Activated CD4-positive, alpha-beta T cell treated with anti-CD3 and anti-CD28 coated beads, Interleukin-2, amount 10 ng/mL, durations not matched to agents 7 days and 5 days (primary cell): ENCODE results near the gene PCDHGA1. TPM values are rescaled to one million over a fixed set of nuclear protein-coding genes. Genes with fewer than 3 reads are reported as not detected.

Experiments used
- CTCF ChIA-PET: fragments of 350-600 bp; sonication (Branson Sonifier 250); formaldehyde crosslinking; loops from one replicate; lab custom pipeline; 2021; ENCODE audit warnings: antibody characterized with exemption; lab: Charles Lee
- POLR2A ChIA-PET: fragments of 350-600 bp; sonication (Branson Sonifier 250); formaldehyde crosslinking; loops from one replicate; lab custom pipeline; 2021; ENCODE audit warnings: antibody characterized with exemption; lab: Charles Lee
- DNase-seq: peaks from one replicate; pipeline ENCODE4 v3.0.0-alpha.2; 2020
- H3K27ac Mint-ChIP-seq: one replicate; pipeline ENCODE4 v1.8.0; 2021; ENCODE audit warnings: mild to moderate bottlenecking, moderate library complexity, mixed read lengths
- H3K27me3 Mint-ChIP-seq: one replicate; pipeline ENCODE4 v1.8.0; 2021; ENCODE audit warnings: mixed read lengths
- H3K36me3 Mint-ChIP-seq: one replicate; pipeline ENCODE4 v1.8.0; 2021; ENCODE audit warnings: low read depth, mixed read lengths
- H3K4me1 Mint-ChIP-seq: one replicate; pipeline ENCODE4 v1.8.0; 2021; ENCODE audit warnings: mixed read lengths
- H3K4me3 Mint-ChIP-seq: one replicate; pipeline ENCODE4 v1.8.0; 2021; ENCODE audit warnings: mild to moderate bottlenecking, moderate library complexity, mixed read lengths
- H3K9me3 Mint-ChIP-seq: one replicate; pipeline ENCODE4 v1.8.0; 2021; ENCODE audit warnings: mixed read lengths
- total RNA-seq, 2 experiments: library from RNA; stranded (reverse); gene quantifications; one replicate each; pipeline ENCODE4 v1.2.3, GENCODE V29; 2021

PCDHGA1 gene
- total RNA-seq, 2 experiments from 2014 or later, result 0.04 to 0.05 TPM

DNA sequence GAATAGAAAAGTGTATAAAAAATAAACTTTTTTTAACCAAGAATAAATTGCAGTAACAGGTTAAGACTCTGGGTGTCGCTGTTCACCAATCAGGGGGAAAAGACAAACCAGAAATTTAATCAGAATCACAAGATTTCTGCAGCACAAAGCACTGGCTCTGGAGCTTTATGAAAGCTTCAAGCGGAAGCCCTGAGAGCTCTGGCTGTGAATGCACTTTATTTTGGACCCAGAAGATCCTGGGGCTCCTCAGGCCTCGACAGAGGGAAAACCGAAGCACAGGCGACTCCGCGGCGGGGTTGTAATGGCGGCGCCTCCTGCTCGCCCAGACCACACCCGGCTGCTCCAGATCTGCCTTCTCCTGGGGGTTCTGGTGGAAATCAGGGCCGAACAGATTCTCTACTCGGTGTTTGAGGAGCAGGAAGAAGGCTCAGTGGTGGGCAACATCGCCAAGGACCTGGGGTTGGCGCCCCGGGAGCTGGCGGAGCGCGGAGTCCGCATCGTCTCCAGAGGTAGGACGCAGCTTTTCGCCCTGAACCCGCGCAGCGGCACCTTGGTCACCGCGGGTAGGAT is 24.7 kb downstream of the PCDHGA1 start, which contains the start of gene PCDHGA4:
Gene PCDHGA4 (plus strand): TSS at position 122 of the 570 bp plus-strand sequence. CDS start 87 bp downstream, at position 209.
- CTCF ChIA-PET, result interaction anchor here (1.0 to 2.4 kb wide), 5 partner anchors 9 to 152 kb away, joined by 3 to 7 read pairs (median 3); partner anchors contain the start of genes PCDHGA3, PCDHGA5 and PCDHGB7
- POLR2A ChIA-PET, result no interaction called here
- no peak within 1 kb of the TSS for H3K4me3 Mint-ChIP-seq

DNA sequence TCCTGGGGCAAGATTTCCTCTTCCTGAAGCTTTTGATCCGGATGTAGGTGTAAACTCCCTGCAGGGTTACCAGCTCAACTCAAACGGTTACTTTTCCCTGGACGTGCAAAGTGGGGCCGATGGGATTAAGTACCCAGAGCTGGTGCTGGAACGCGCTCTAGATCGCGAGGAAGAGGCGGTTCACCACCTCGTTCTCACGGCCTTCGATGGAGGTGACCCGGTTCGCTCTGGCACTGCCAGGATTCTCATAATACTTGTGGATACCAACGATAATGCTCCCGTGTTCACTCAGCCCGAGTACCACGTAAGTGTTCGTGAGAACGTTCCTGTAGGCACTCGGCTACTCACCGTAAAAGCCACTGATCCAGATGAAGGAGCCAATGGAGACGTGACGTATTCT is 25.3 kb downstream of the PCDHGA1 start:
- H3K9me3 Mint-ChIP-seq, result peaks cover 28% of the 10 kb centered on the region
- H3K4me3 Mint-ChIP-seq, result no peak overlapping the region
- POLR2A ChIA-PET, result no interaction called here
- peaks cover 2% of the 10 kb centered on the region for H3K4me1 Mint-ChIP-seq
- DNase-seq, result no peak
- no peak overlapping the region for H3K27ac Mint-ChIP-seq
- H3K36me3 Mint-ChIP-seq, result peaks cover 3% of the 10 kb centered on the region
- H3K27me3 Mint-ChIP-seq, result peaks cover 34% of the 10 kb centered on the region
- CTCF ChIA-PET, result interaction anchor here (0.6 to 2.4 kb wide), 7 partner anchors 8 to 151 kb away, joined by 3 to 7 read pairs (median 3); partner anchors contain the start of genes PCDHGA3, PCDHGA5 and PCDHGB7

More for the DNA sequence above, 24.7 kb downstream of the PCDHGA1 start, which contains the start of gene PCDHGA4:
- Mint-ChIP-seq H3K4me1 (peaks cover 2% of the 10 kb centered on the region), H3K36me3 (peaks cover 3% of the 10 kb centered on the region), H3K27me3 (peaks cover 33% of the 10 kb centered on the region), H3K9me3 (peaks cover 28% of the 10 kb centered on the region), H3K27ac (no peak within 1 kb of the TSS)
- no peak for DNase-seq

DNA sequence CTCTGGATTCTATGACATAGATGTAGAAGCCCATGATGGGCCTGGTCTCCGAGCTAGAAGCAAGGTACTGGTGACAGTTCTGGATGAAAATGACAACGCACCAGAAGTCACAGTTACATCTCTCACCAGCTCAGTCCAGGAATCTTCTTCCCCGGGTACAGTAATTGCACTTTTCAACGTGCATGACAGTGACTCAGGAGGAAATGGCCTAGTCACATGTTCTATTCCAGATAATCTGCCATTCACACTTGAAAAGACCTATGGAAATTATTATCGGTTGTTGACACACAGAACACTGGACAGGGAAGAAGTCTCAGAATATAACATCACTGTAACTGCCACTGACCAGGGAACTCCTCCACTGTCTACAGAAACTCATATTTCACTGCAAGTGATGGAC is 25.8 kb downstream of the PCDHGA1 start:
- Mint-ChIP-seq H3K4me3 (no peak overlapping the region), H3K4me1 (peaks cover 2% of the 10 kb centered on the region), H3K27me3 (peaks cover 34% of the 10 kb centered on the region), H3K27ac (no peak overlapping the region), H3K36me3 (peaks cover 3% of the 10 kb centered on the region), H3K9me3 (peaks cover 28% of the 10 kb centered on the region)
- POLR2A ChIA-PET, result no interaction called here
- DNase-seq, result no peak
- CTCF ChIA-PET, result interaction anchor here (0.6 to 2.4 kb wide), 5 partner anchors 8 to 143 kb away, joined by 3 to 7 read pairs (median 3); partner anchors contain the start of genes PCDHGA3, PCDHGA5 and PCDHGB7

DNA sequence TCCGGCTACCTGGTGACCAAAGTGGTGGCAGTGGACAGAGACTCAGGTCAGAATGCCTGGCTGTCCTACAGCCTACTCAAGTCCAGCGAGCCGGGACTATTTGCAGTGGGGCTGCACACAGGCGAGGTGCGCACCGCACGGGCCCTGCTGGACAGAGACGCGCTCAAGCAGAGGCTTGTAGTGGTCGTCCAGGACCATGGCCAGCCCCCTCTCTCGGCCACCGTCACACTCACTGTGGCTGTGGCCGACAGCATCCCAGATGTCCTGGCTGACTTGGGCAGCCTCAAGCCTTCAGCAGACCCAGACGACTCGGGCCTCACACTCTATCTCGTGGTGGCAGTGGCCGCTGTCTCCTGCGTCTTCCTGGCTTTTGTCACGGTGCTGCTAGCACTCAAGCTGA is 26.6 kb downstream of the PCDHGA1 start:
- peaks cover 31% of the 10 kb centered on the region for H3K9me3 Mint-ChIP-seq
- ChIA-PET CTCF (interaction anchor here (2.4 kb wide), 1 partner anchor 13 kb away, joined by 7 read pairs; the partner anchor contains the start of gene PCDHGA3), POLR2A (no interaction called here)
- H3K4me3 Mint-ChIP-seq, result no peak overlapping the region
- DNase-seq, result no peak
- no peak overlapping the region for H3K27ac Mint-ChIP-seq
- H3K27me3 Mint-ChIP-seq, result peaks cover 38% of the 10 kb centered on the region
- H3K36me3 Mint-ChIP-seq, result peaks cover 3% of the 10 kb centered on the region
- peaks cover 2% of the 10 kb centered on the region for H3K4me1 Mint-ChIP-seq

DNA sequence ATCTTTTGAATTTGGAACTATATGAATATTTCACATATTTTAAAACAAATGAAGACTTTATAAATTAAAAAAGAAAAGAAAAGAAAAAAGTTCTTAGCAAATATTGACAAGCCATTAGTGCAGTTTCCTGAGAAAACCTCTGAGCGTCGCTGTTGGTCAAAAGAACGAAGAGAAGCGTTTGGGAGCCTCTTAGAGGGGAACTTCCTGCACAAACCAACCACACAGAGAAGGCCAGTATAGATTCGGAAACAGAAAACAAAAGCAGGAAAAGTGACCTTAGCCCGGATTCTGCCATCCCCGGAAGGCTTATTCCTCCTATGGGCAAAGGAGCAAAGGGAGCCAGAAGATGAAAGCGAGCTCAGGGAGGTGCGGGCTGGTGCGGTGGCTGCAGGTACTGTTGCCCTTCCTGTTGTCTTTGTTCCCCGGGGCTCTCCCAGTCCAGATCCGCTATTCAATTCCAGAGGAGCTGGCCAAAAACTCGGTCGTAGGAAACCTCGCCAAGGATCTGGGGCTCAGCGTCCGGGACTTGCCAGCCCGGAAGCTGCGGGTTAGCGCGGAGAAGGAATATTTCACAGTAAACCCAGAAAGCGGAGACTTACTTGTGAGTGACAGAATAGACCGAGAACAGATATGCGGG is 29.6 kb downstream of the PCDHGA1 start, which contains the start of gene PCDHGB2:
Gene PCDHGB2 (plus strand): TSS at position 205 of the 637 bp plus-strand sequence. CDS start 142 bp downstream, at position 347.
- peaks cover 2% of the 10 kb centered on the region for H3K4me1 Mint-ChIP-seq
- ChIA-PET CTCF (interaction anchor here (0.9 to 1.2 kb wide), 3 partner anchors 10 to 40 kb away, joined by 3 read pairs; partner anchors contain the start of genes PCDHGB1 and TAF7), POLR2A (no interaction called here)
- H3K27ac Mint-ChIP-seq, result no peak within 1 kb of the TSS
- peaks cover 2% of the 10 kb centered on the region for H3K36me3 Mint-ChIP-seq
- peaks cover 40% of the 10 kb centered on the region for H3K9me3 Mint-ChIP-seq
- H3K4me3 Mint-ChIP-seq, result peak within 1 kb of the TSS; percentile 56
- no peak for DNase-seq
- peaks cover 51% of the 10 kb centered on the region for H3K27me3 Mint-ChIP-seq

DNA sequence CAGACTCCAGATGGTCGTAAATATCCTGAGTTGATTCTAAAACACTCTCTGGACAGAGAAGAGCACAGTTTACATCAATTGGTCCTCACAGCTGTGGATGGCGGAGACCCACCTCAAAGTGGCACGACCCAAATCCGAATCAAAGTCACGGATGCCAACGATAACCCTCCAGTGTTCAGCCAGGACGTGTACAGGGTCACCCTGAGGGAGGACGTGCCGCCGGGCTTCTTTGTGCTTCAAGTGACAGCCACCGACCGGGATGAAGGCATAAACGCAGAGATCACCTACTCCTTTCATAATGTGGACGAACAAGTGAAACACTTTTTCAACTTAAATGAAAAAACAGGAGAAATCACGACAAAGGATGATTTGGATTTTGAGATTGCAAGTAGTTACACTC is 30.4 kb downstream of the PCDHGA1 start:
- Mint-ChIP-seq H3K27ac (no peak overlapping the region), H3K36me3 (peaks cover 7% of the 10 kb centered on the region), H3K4me1 (peaks cover 2% of the 10 kb centered on the region), H3K9me3 (peaks cover 43% of the 10 kb centered on the region), H3K27me3 (peaks cover 59% of the 10 kb centered on the region), H3K4me3 (no peak overlapping the region)
- DNase-seq, result no peak
- ChIA-PET CTCF (interaction anchor here (1.2 kb wide), 1 partner anchor 30 kb away, joined by 3 read pairs; no protein-coding TSS in a partner anchor), POLR2A (no interaction called here)

DNA sequence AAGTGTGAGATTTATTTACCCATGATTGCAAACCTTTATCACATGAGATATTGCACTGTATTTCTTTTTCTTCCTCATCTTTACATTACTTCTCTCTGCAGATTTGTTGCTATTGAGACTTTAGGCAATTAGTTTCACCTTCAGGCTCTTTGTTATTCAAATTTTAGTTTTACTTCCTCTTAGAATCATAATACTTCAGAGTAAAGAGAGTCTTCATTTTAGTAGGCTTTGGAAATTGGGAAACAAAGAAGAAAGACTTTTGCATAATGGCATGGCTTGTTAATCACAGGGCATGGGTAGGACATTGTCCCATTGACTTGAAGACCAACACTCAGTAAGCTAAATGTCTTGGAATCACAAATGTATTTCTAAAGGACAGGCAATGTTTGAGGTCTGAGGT is 32.4 kb downstream of the PCDHGA1 start:
- DNase-seq, result no peak
- Mint-ChIP-seq H3K4me3 (no peak overlapping the region), H3K9me3 (peaks cover 40% of the 10 kb centered on the region), H3K4me1 (peaks cover 2% of the 10 kb centered on the region), H3K36me3 (peaks cover 7% of the 10 kb centered on the region), H3K27me3 (peaks cover 58% of the 10 kb centered on the region), H3K27ac (no peak overlapping the region)
- POLR2A ChIA-PET, result no interaction called here
- CTCF ChIA-PET, result no interaction called here

DNA sequence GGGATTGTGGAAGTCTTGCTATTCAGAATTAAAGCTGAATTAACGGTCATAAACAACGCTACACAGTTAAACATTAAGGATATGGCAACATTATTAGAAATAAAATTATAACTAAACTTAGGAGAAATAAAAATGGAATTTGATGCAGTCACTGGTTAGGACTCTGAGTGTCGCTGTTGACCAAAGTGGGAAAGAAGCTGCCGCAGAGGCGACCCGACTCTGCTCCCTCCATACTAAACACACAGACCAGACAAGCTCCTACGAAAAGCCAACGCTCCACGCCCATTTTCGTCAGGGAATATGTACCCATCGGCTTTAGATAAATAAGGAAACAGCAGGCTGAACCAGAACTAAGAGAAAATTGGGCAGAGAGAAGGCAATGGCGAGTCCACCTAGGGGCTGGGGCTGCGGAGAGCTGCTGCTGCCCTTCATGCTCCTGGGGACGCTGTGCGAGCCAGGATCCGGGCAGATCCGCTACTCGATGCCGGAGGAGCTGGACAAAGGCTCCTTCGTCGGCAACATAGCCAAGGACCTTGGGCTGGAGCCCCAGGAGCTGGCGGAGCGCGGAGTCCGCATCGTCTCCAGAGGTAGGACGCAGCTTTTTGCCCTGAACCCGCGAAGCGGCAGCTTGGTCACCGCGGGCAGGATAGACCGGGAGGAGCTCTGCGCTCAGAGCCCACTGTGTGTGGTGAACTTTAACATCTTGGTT is 33.8 kb downstream of the PCDHGA1 start, which contains the start of gene PCDHGA5:
Gene PCDHGA5 (plus strand): TSS at position 211 of the 709 bp plus-strand sequence. CDS start 169 bp downstream, at position 380.
- peaks cover 7% of the 10 kb centered on the region for H3K36me3 Mint-ChIP-seq
- peak within 1 kb of the TSS; percentile 50 for H3K27ac Mint-ChIP-seq
- peak within 1 kb of the TSS; percentile 25 for H3K4me3 Mint-ChIP-seq
- CTCF ChIA-PET, result interaction anchor here (0.9 to 1.5 kb wide), 4 partner anchors 9 to 48 kb away, joined by 3 to 6 read pairs (median 6); partner anchors contain the start of genes PCDHGA10 and PCDHGA4
- POLR2A ChIA-PET, result interaction anchor here (0.5 to 0.6 kb wide), 2 partner anchors 47 to 76 kb away, joined by 3 read pairs; no protein-coding TSS in a partner anchor
- H3K27me3 Mint-ChIP-seq, result peaks cover 61% of the 10 kb centered on the region
- peaks cover 40% of the 10 kb centered on the region for H3K9me3 Mint-ChIP-seq
- peaks cover 2% of the 10 kb centered on the region for H3K4me1 Mint-ChIP-seq
- DNase-seq, result no peak

DNA sequence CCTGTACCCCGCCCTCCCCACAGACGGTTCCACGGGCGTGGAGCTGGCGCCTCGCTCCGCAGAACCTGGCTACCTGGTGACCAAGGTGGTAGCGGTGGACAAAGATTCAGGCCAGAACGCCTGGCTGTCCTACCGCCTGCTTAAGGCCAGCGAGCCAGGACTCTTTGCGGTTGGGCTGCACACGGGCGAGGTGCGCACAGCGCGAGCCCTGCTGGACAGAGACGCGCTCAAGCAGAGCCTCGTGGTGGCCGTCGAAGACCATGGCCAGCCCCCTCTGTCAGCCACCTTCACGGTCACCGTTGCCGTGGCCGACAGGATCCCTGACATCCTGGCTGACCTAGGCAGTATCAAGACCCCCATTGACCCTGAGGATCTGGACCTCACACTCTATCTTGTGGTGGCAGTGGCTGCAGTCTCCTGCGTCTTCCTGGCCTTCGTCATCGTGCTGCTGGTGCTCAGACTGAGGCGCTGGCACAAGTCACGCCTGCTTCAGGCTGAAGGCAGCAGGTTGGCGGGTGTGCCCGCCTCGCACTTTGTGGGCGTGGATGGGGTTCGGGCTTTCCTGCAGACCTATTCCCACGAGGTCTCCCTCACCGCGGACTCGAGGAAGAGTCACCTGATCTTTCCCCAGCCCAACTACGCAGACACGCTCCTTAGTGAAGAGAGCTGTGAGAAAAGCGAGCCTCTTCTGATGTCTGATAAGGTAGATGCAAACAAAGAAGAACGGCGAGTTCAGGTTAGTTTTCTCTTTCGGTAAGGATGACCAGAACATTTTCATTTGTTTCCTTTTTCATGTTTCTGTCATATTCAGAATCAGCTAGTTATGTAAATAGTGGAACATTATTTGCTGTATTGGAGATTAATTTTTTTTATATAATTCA is 35.9 kb downstream of the PCDHGA1 start:
- no peak for DNase-seq
- ChIA-PET CTCF (no interaction called here), POLR2A (no interaction called here)
- H3K4me1 Mint-ChIP-seq, result no peaks in the 10 kb centered on the region
- no peak overlapping the region for H3K27ac Mint-ChIP-seq
- H3K4me3 Mint-ChIP-seq, result no peak overlapping the region
- H3K36me3 Mint-ChIP-seq, result peaks cover 7% of the 10 kb centered on the region
- H3K9me3 Mint-ChIP-seq, result peaks cover 37% of the 10 kb centered on the region
- H3K27me3 Mint-ChIP-seq, result peaks cover 67% of the 10 kb centered on the region

DNA sequence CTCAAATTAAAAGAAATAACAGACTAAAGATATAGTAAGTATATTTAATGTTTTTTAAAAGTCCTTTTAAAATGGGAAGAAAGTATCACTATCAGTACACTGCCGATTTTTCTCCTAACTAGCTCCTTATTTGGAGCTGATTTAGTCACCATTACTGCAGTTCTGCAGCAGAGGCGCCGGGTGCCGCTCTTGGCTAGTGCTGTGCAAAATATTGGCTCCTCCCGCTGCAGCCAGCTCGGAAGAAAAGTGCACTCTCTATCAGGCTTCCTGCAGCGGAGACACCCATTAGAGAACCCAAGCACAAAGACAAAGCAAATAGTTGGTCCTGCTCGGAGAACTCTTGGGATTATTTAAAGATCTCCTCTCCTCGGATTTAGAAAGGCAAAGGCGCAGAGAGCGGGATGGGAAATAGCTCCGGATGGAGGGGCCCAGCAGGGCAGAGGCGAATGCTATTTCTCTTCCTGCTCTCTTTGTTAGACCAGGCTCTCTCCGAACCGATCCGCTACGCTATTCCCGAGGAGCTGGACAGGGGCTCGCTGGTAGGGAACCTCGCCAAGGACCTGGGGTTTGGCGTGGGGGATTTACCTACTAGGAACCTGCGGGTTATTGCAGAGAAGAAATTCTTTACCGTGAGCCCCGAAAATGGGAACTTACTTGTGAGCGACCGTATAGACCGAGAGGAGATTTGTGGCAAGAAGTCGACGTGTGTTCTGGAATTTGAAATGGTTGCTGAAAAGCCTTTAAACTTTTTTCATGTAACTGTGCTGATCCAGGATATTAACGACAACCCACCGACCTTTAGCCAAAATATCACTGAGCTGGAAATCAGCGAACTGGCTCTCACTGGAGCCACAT is 39.9 kb downstream of the PCDHGA1 start, which contains the start of gene PCDHGB3:
Gene PCDHGB3 (plus strand): TSS at position 249 of the 855 bp plus-strand sequence. CDS start 153 bp downstream, at position 402.
- Mint-ChIP-seq H3K9me3 (peaks cover 34% of the 10 kb centered on the region), H3K27me3 (peaks cover 53% of the 10 kb centered on the region), H3K36me3 (peaks cover 6% of the 10 kb centered on the region), H3K27ac (no peak within 1 kb of the TSS), H3K4me1 (peaks cover 4% of the 10 kb centered on the region), H3K4me3 (peak within 1 kb of the TSS; percentile 48)
- CTCF ChIA-PET, result interaction anchor here (0.6 to 3.0 kb wide), 14 partner anchors 13 to 194 kb away, joined by 3 to 11 read pairs (median 4); partner anchors contain the start of genes PCDHGA1, PCDHGA10, PCDHGA11 and PCDHGA3
- POLR2A ChIA-PET, result no interaction called here
- DNase-seq, result no peak
